Ascending aorta (tissue), 2 donors: ENCODE measurements around the gene CSNK1G2. TPM values are rescaled to one million over a fixed set of nuclear protein-coding genes. Genes with fewer than 3 reads are reported as not detected.

Source experiments
- DNase-seq, 2 donors: peaks; one replicate each; pipeline ENCODE4 v3.0.0-alpha.2; 2019; ENCODE audit warnings: low spot score in 2 of 2
- H3K27ac ChIP-seq, 2 donors: fragments of 200-600 bp; sonication (generic); one replicate each; pipeline ENCODE4 v1.5.1; 2016 to 2017; ENCODE audit warnings: mild to moderate bottlenecking in 1 of 2
- H3K27me3 ChIP-seq: fragments of 200-600 bp; sonication (generic); one replicate; pipeline ENCODE4 v1.5.1; 2017
- H3K36me3 ChIP-seq, 2 donors: fragments of 200-600 bp; sonication (generic); one replicate each; pipeline ENCODE4 v1.5.1; 2016
- H3K4me1 ChIP-seq, 2 donors: fragments of 200-600 bp; sonication (generic); one replicate each; pipeline ENCODE4 v1.5.1; 2016 to 2017; ENCODE audit warnings: mild to moderate bottlenecking in 1 of 2
- H3K4me3 ChIP-seq, 2 donors: fragments of 200-600 bp; sonication (generic); one replicate each; pipeline ENCODE4 v1.5.1; 2016 to 2017; ENCODE audit warnings: mild to moderate bottlenecking in 1 of 2
- H3K9me3 ChIP-seq, 2 donors: fragments of 200-600 bp; sonication (generic); one replicate each; pipeline ENCODE4 v1.5.1; 2016
- intact Hi-C: fragments of 100-400 bp; cut with DNase I; formaldehyde crosslinking; loops from one replicate; pipeline ENCODE4 v1.15.1; 2023
- total RNA-seq: library from RNA; depleted of rRNA; stranded (reverse); fragments of >200 nt; gene quantifications from one replicate; pipeline ENCODE4 v1.1.0, GENCODE V29; 2016
- TF ChIP-seq, protein P1 (sequence below), 3 experiments: fragments of 200-600 bp in 2 of 3; fragments of 450-650 bp in 1 of 3; sonication (generic) in 2 of 3; IDR thresholded peaks; one replicate each; pipeline ENCODE4 v1.5.1; 2016 to 2019; ENCODE audit warnings: antibody characterized with exemption in 3 of 3, mild to moderate bottlenecking in 1 of 3, moderate library complexity in 1 of 3

The CSNK1G2 gene
- total RNA-seq, 1 donor from 2014 or later = 79.6 TPM

DNA sequence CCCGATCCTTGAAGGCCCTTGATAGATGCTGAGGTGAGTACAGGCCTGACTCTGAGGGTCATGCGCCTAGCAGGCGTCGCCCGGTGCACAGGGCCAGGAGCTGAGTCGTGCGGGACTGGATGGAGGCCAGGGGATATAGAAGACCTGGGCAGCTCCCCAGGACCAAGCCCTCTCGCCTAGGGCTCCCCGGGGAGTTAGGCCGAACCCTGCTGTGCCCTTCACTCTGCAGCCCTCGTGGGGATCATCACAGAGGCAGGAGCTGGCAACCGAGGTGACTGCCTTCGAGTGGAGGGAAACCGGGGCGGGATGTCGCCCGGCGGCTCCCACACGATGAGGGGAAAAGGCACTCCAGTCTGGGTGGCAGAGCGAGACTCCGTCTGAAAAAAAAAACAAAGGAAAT is 11.7 kb downstream of the CSNK1G2 start:
- no peaks in the 10 kb centered on the region for H3K27me3 ChIP-seq
- H3K36me3 ChIP-seq = peaks cover 0 to 14% of the 10 kb centered on the region in 2 donors
- intact Hi-C loops = no loop called here
- H3K9me3 ChIP-seq = no peaks in the 10 kb centered on the region
- DNase-seq = no peak
- H3K4me3 ChIP-seq = no peak overlapping the region
- H3K27ac ChIP-seq = no peak overlapping the region
- TF ChIP-seq, protein P1, sequence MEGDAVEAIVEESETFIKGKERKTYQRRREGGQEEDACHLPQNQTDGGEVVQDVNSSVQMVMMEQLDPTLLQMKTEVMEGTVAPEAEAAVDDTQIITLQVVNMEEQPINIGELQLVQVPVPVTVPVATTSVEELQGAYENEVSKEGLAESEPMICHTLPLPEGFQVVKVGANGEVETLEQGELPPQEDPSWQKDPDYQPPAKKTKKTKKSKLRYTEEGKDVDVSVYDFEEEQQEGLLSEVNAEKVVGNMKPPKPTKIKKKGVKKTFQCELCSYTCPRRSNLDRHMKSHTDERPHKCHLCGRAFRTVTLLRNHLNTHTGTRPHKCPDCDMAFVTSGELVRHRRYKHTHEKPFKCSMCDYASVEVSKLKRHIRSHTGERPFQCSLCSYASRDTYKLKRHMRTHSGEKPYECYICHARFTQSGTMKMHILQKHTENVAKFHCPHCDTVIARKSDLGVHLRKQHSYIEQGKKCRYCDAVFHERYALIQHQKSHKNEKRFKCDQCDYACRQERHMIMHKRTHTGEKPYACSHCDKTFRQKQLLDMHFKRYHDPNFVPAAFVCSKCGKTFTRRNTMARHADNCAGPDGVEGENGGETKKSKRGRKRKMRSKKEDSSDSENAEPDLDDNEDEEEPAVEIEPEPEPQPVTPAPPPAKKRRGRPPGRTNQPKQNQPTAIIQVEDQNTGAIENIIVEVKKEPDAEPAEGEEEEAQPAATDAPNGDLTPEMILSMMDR (IDR thresholded peaks at IDR 0.05) = no peak
- H3K4me1 ChIP-seq = no peaks in the 10 kb centered on the region

DNA sequence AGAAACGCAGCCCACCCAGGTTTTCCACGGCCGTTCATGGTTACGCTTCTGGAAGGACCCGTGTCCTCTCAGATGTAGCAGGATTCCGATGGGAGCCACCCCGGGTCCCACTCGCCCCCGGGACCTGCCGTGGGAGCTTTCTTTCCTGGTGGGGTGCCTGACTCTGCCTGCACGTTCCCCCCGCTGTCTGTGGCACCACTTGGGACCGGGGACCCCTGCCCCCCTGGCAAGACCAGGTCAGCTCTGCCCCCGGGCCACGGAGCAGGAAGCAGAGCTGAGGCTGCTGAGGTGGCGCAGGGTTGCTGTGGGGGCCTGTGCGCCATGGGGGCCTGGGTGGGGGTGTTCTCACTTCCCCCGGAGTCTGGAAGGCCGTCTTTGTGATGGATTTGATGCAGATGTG is 12.1 kb downstream of the CSNK1G2 start:
- H3K4me1 ChIP-seq = no peaks in the 10 kb centered on the region
- no peak overlapping the region for H3K4me3 ChIP-seq
- H3K27ac ChIP-seq = no peak overlapping the region
- DNase-seq = no peak
- H3K27me3 ChIP-seq = no peaks in the 10 kb centered on the region
- H3K36me3 ChIP-seq = peaks cover 0 to 14% of the 10 kb centered on the region in 2 donors
- no peaks in the 10 kb centered on the region for H3K9me3 ChIP-seq
- intact Hi-C loops = no loop called here
- TF ChIP-seq, protein P1 (IDR thresholded peaks at IDR 0.05) = no peak

DNA sequence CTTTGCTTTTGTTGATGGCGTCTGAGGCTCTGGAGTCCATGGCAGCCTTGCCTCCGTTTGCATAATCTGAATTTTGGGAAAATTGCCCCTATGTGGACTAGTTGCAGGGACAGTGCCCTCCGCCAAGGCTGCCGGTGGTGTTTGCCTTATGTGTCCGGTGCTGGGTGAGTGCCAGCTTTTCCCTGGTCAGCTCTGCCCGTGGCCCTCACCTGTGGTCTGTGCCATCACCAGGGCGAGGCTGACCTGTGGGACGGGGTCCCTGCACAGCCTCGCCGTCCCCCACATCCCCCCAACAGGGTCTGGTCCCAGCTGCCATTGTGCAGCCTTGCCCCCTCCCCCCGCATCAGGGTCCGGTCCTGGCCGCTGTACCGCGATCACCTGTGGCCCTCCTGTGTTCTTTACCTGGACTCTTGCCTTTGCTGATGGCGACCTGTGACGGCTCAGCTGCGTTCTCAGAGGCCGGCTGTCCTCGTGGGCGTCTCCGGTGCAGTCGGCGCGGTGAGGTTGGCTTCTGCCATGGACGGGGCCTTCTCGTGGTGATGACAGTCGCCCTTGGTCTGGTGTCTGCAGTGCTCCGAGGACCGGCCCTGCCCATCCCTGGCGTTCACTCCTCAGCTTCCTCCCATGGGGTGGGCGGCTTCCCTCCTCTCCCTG is 12.6 kb downstream of the CSNK1G2 start:
- Histone ChIP-seq H3K4me1 (no peaks in the 10 kb centered on the region), H3K4me3 (no peak overlapping the region), H3K36me3 (peaks cover 0 to 14% of the 10 kb centered on the region in 2 donors), H3K9me3 (no peaks in the 10 kb centered on the region), H3K27me3 (no peaks in the 10 kb centered on the region), H3K27ac (no peak overlapping the region)
- intact Hi-C loops = no loop called here
- no peak for DNase-seq
- TF ChIP-seq, protein P1 (IDR thresholded peaks at IDR 0.05) = no peak

DNA sequence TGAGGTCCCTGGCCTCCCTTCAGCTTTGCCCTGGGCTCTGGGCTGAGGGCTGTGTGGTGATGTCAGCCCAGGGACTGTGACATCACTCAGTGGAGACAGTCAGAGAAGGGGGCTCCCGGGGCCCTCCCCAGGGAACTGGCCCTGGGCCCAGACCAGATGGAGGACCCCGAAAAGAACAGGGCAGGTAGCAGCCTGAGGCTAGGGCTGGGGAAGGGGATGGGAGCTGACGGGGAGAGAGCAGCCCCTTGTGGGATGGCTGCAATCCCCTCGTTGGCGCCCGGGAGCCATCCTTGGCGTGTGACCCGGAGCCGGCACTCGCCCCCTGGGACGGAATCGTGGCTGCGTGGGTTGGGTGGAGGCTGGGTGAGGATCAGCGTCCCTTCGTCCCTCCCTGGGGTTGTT is 13.6 kb downstream of the CSNK1G2 start:
- TF ChIP-seq, protein P1 (IDR thresholded peaks at IDR 0.05) = no peak
- H3K9me3 ChIP-seq = no peaks in the 10 kb centered on the region

DNA sequence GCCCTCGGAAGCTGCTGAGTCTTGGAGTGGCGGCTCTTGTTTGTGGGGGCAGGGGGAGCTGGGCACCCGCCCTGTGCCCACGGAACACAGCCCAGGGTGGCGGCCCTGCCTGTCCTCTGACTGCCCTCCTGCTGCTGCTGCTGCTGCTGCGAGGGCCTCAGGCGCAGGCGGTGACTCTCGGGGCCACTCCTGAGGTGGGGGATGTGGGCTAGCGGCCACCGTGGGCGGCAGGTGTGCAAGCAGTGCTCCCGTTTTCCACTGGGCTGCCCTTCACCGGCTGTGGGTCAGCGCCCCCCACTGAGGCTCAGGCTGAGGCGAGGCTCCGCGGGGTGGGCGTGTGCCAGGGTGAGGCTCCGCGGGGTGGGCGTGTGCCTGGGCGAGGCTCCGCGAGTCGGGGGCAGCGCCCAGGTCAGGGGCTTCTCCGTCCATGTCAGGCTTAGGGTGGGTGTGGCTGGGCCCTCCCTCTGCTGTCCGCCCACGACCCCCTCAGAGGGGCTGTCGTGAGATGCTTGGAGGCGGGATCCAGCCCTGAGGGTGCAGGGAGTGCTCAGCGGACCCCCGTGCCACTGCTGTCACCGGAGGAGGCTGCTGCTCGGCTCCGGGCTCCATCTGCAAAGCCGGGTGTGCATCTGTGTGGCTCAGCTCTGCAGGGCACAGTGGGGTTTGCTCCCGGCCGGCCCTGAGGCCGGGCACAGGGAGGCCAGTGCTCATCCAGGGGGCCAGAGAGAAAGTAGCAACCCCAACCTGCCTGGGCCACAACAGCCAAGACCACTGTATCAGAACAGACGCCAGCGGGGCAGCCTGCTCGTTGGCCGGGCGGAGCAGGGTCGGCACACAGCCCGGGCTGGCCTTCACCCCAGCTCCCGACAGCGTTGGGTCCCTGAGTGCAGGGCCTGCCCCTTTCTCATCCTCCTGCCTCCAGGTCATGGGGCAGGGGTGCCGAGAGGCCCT is 14.5 kb downstream of the CSNK1G2 start:
- H3K27ac ChIP-seq = no peak overlapping the region
- no peak overlapping the region for H3K4me3 ChIP-seq
- no peaks in the 10 kb centered on the region for H3K9me3 ChIP-seq
- DNase-seq = no peak
- peaks cover 0 to 14% of the 10 kb centered on the region in 2 donors for H3K36me3 ChIP-seq
- H3K27me3 ChIP-seq = no peaks in the 10 kb centered on the region
- TF ChIP-seq, protein P1 (IDR thresholded peaks at IDR 0.05) = no peak
- intact Hi-C loops = no loop called here
- H3K4me1 ChIP-seq = no peaks in the 10 kb centered on the region

More for the DNA sequence above, 13.6 kb downstream of the CSNK1G2 start:
- Histone ChIP-seq H3K4me1 (no peaks in the 10 kb centered on the region), H3K27ac (no peak overlapping the region), H3K27me3 (no peaks in the 10 kb centered on the region), H3K36me3 (peaks cover 0 to 14% of the 10 kb centered on the region in 2 donors), H3K4me3 (no peak overlapping the region)
- DNase-seq = no peak
- intact Hi-C loops = no loop called here
